ENCODE results near the gene PRKAR2A.
"Not testable (repeated sequence)": the region's sequence is repeated elsewhere in the genome, so short reads cannot be mapped to it uniquely, and the experiment has no call there.

The PRKAR2A gene

GRCh38 chr3:48835650-48836366 is 11.9 kb downstream of the PRKAR2A start:
- DNase-seq, result no peak

DNA sequence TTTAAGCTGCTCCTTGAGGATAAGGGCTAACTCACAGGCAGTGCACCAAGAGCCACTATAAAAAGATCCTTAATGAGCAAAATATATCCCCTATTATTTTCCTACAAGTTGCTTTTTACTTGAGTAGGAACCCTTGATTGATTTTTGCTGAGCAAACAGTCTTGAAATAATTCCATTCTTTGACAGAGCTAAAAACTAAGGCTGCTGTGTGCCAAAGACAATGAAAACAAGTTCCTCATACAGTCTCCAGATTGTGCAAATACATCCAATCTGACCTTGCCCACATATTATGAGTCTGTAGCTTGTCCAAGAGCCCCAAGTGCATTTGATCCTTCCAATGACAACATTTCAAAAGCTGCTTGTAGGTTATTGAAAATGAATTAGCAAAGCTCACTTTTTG is 15.0 kb downstream of the PRKAR2A start:
- no peak for DNase-seq

GRCh38 chr3:48830715-48831114 is 17.0 kb downstream of the PRKAR2A start:
- no peak for DNase-seq

- not testable (repeated sequence) for DNase-seq
These were observed 18.1 kb downstream of the PRKAR2A start for GRCh38 chr3:48829525-48829924.

- not testable (repeated sequence) for DNase-seq
These were observed 19.8 kb downstream of the PRKAR2A start for GRCh38 chr3:48827874-48828273.

- DNase-seq, result no peak
These were observed 21.2 kb downstream of the PRKAR2A start for GRCh38 chr3:48826451-48826850.

DNA sequence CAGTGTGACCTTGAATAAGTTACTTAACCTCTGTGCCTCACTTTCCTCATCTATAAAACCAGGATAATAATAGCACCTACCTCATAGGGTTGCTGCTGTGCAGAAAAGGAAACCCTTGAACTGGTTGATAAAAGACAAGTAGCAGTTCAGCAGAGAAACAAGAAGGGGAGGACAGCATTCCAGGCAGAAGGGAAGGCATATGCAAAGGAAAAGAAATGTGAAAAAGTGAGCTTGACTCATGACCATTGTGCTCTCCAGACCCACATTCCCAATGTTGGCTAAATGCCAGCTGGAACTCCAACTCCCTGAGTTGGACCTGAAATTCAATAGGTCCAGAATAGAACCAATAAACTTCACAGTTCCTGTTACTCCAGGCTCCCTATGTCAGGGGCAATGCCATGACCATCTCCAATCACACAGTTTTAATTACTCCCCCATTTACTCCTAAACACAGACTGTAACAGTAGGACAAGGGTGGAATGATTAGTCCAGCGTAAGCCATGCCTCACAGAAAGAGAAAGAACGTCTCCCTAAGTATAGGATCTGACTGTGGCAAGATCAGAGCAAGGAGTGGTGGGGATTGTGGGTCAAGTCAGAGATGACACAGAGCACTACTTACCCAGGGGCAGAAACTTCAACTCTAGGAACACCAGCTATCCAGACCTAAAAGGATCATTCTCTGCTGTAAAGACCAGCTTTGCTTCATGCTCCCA is 26.9 kb downstream of the PRKAR2A start:
- no peak for DNase-seq

- DNase-seq, result no peak
These were observed 28.1 kb downstream of the PRKAR2A start for GRCh38 chr3:48819234-48820221.

GRCh38 chr3:48811524-48811923 is 36.1 kb downstream of the PRKAR2A start:
- DNase-seq, result no peak

GRCh38 chr3:48804930-48805329 is 42.7 kb downstream of the PRKAR2A start:
- no peak for DNase-seq

GRCh38 chr3:48800831-48801230 is 46.8 kb downstream of the PRKAR2A start:
- not testable (repeated sequence) for DNase-seq

- peak; percentile 55 for DNase-seq
These were observed 48.7 kb downstream of the PRKAR2A start for GRCh38 chr3:48798998-48799397.

GRCh38 chr3:48797626-48798025 is 50.0 kb downstream of the PRKAR2A start:
- no peak for DNase-seq

GRCh38 chr3:48795997-48796732 is 51.5 kb downstream of the PRKAR2A start:
- DNase-seq, result no peak

GRCh38 chr3:48793484-48793883 is 54.2 kb downstream of the PRKAR2A start:
- DNase-seq, result not testable (repeated sequence)

- no peak for DNase-seq
These were observed 58.0 kb downstream of the PRKAR2A start for GRCh38 chr3:48789665-48790064.

DNA sequence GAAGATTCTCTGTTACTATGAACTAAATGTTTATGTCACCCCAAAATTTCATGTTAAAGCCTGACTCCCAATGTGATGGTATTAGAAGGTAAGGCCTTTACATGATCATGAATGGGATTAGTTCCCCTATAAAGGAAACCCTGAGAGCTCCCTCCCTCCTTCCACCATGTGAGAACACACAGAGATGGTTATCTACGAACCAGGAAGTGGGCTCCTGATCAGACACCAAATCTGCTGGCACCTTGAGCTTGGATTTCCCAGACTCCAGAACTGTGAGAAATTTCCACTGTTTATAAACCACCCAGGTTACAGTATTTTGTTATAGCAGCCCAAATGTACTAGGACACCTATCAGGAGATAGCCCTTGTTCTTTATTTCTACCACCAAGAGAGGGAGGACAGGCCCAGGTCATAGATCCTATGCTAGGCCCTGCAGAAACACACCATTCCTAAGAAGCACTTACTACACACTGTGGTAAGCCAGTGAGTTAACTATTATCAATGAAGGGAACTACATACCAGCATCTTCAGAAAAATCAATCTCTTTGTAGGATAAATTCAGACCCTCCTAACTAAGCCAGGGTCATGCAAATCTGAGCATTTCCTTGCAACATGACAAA is 59.0 kb downstream of the PRKAR2A start:
- DNase-seq, result no peak

- no peak for DNase-seq
These were observed 63.1 kb downstream of the PRKAR2A start for GRCh38 chr3:48784426-48785120.

DNA sequence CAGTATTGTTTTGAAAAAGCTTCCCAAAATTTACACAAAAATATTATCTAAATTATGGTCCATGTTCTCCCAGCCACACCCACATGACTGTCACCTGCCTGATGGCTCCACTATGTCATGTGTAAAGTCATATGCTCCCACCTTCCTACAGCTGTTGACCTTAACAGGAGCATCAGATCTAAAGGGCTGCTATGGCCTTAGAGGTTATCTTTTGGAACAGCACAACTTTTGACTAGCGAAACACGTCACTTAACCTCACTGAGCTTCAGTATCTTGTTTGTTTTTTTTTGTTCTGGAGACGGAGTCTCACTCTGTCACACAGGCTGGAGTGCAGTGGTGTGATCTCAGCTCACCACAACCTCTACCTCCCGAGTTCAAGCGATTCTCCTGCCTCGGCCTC is 64.4 kb downstream of the PRKAR2A start:
- DNase-seq, result no peak

DNA sequence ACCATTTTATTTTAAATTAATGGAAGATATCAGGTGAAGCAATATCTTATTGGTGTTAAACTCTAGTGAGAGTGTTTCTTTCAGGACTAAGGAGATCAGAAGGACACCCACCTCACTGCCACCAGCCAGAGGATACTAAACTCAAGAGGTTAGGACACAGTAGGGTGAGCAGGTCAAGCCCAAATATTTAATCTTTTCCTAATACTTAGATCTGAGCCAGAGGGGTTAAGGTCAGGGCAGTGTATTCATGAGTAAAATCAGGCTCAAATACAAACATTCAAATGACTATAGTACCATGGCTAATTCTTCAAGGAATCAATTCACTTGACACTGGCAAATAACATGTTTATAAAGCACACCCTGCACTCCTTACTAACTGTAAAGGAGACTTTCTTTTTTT is 65.6 kb downstream of the PRKAR2A start:
- no peak for DNase-seq

- DNase-seq, result not testable (repeated sequence)
These were observed 69.1 kb downstream of the PRKAR2A start for GRCh38 chr3:48778565-48778964.

All from NCI-H2029 treated with DMSO at 0.1 percent for 48 hours (cell line).